Stimulated activated CD8-positive, alpha-beta memory T cell treated with anti-CD3 and anti-CD28 coated beads, Interleukin-15, amount 100 ng/mL, for 24 hours (primary cell): ENCODE measurements around the gene PIEZO2.
"Not testable (repeated sequence)": the region's sequence is repeated elsewhere in the genome, so short reads cannot be mapped to it uniquely, and the experiment has no call there.

Experiments
- DNase-seq: peaks from one replicate; pipeline ENCODE4 v3.0.0-alpha.2; 2020; ENCODE audit warnings: low read depth

Gene PIEZO2

GRCh38 chr18:10893196-10893595, 256.2 kb downstream of the PIEZO2 start:
- DNase-seq = no peak

- no peak for DNase-seq
These were observed 256.6 kb downstream of the PIEZO2 start for GRCh38 chr18:10892786-10893185.

GRCh38 chr18:10890022-10890421, 259.3 kb downstream of the PIEZO2 start:
- DNase-seq = no peak

- DNase-seq = no peak
These were observed 270.7 kb downstream of the PIEZO2 start for GRCh38 chr18:10878703-10879102.

GRCh38 chr18:10877987-10878386, 271.4 kb downstream of the PIEZO2 start:
- no peak for DNase-seq

- no peak for DNase-seq
These were observed 273.6 kb downstream of the PIEZO2 start for GRCh38 chr18:10875811-10876210.

- DNase-seq = no peak
These were observed 277.1 kb downstream of the PIEZO2 start for GRCh38 chr18:10872304-10872703.

GRCh38 chr18:10864722-10865121, 284.6 kb downstream of the PIEZO2 start:
- no peak for DNase-seq

GRCh38 chr18:10863026-10863425, 286.3 kb downstream of the PIEZO2 start:
- DNase-seq = no peak

- no peak for DNase-seq
These were observed 288.4 kb downstream of the PIEZO2 start for GRCh38 chr18:10860928-10861327.

GRCh38 chr18:10860382-10860781, 289.0 kb downstream of the PIEZO2 start:
- DNase-seq = no peak

- no peak for DNase-seq
These were observed 290.9 kb downstream of the PIEZO2 start for GRCh38 chr18:10858477-10858876.

- no peak for DNase-seq
These were observed 293.2 kb downstream of the PIEZO2 start for GRCh38 chr18:10856132-10856531.

GRCh38 chr18:10852385-10853303, 296.7 kb downstream of the PIEZO2 start:
- no peak for DNase-seq

- DNase-seq = no peak
These were observed 297.5 kb downstream of the PIEZO2 start for GRCh38 chr18:10851824-10852319.

- DNase-seq = no peak
These were observed 298.5 kb downstream of the PIEZO2 start for GRCh38 chr18:10850840-10851239.

- DNase-seq = no peak
These were observed 299.2 kb downstream of the PIEZO2 start for GRCh38 chr18:10850216-10850615.

GRCh38 chr18:10847907-10848306, 301.5 kb downstream of the PIEZO2 start:
- DNase-seq = no peak

GRCh38 chr18:10847408-10847790, 302.0 kb downstream of the PIEZO2 start:
- no peak for DNase-seq

GRCh38 chr18:10846657-10847407, 302.5 kb downstream of the PIEZO2 start:
- no peak for DNase-seq

- not testable (repeated sequence) for DNase-seq
These were observed 303.3 kb downstream of the PIEZO2 start for GRCh38 chr18:10846035-10846434.

GRCh38 chr18:10843565-10843964, 305.8 kb downstream of the PIEZO2 start:
- no peak for DNase-seq

GRCh38 chr18:10842861-10843260, 306.5 kb downstream of the PIEZO2 start:
- no peak for DNase-seq
